AG09309 (cell line): ENCODE data around the gene SIX4.

Source experiments
- DNase-seq: peaks from one replicate; pipeline ENCODE4 v3.0.0-alpha.2; 2010; ENCODE audit warnings: low read depth
- H3K4me3 ChIP-seq: 2 replicates; pipeline ENCODE4 v1.5.1; 2011; ENCODE audit warnings: mild to moderate bottlenecking, low read depth, low read length, moderate library complexity; ENCODE audit not compliant: control insufficient read depth
- TF ChIP-seq, protein P1 (sequence below): IDR thresholded peaks from 2 replicates; pipeline ENCODE4 v1.5.1; 2011; ENCODE audit warnings: mild to moderate bottlenecking, low read depth, low read length, inconsistent platforms; ENCODE audit not compliant: insufficient read depth, control insufficient read depth; ENCODE audit errors: missing control alignments

The SIX4 gene

GRCh38 chr14:60670989-60671388, 53.2 kb downstream of the SIX4 start:
- TF ChIP-seq, protein P1, sequence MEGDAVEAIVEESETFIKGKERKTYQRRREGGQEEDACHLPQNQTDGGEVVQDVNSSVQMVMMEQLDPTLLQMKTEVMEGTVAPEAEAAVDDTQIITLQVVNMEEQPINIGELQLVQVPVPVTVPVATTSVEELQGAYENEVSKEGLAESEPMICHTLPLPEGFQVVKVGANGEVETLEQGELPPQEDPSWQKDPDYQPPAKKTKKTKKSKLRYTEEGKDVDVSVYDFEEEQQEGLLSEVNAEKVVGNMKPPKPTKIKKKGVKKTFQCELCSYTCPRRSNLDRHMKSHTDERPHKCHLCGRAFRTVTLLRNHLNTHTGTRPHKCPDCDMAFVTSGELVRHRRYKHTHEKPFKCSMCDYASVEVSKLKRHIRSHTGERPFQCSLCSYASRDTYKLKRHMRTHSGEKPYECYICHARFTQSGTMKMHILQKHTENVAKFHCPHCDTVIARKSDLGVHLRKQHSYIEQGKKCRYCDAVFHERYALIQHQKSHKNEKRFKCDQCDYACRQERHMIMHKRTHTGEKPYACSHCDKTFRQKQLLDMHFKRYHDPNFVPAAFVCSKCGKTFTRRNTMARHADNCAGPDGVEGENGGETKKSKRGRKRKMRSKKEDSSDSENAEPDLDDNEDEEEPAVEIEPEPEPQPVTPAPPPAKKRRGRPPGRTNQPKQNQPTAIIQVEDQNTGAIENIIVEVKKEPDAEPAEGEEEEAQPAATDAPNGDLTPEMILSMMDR = no peak
- no peak overlapping the region for H3K4me3 ChIP-seq
- DNase-seq = no peak

GRCh38 chr14:60668431-60669112, 55.6 kb downstream of the SIX4 start:
- H3K4me3 ChIP-seq = no peak overlapping the region
- TF ChIP-seq, protein P1 = no peak
- DNase-seq = no peak

DNA sequence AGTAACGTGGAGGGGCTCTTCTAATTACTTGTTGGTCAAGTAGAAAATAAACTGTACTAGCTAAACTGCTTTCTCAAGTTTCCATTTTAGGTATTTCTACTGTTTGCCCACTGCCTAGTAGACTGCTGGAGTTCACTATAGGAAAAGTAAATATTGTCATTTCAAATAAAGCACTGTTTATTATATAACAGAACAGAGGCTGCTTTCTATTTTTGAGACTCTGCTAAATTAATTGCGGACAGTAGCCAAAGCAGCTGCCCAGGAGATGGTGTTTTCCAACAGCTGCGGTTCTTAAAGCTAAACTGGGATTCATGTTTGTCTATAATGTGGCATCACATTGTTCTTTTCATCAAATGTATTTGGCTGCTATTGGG, 59.0 kb downstream of the SIX4 start:
- H3K4me3 ChIP-seq = no peak overlapping the region
- no peak for DNase-seq
- TF ChIP-seq, protein P1 = no peak

DNA sequence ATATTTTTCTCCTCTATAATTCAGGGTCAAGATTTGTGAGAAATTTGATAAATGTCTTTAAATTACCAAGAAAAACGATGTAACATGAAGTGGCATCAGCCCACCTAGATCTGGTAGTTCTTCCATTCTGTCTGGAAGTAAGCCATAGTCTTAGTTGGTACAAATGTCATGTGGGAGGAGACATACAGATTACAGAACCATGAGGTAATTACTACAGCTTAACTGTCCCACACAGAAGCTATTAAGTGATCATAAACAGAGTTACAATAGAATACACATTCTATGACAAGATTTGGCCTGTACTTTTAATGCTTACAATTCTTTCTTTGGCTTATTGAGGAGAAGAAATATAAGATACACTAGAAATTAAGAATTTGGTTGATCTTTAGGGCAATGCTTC, 61.2 kb downstream of the SIX4 start:
- H3K4me3 ChIP-seq = no peak overlapping the region
- TF ChIP-seq, protein P1 = no peak
- DNase-seq = no peak

DNA sequence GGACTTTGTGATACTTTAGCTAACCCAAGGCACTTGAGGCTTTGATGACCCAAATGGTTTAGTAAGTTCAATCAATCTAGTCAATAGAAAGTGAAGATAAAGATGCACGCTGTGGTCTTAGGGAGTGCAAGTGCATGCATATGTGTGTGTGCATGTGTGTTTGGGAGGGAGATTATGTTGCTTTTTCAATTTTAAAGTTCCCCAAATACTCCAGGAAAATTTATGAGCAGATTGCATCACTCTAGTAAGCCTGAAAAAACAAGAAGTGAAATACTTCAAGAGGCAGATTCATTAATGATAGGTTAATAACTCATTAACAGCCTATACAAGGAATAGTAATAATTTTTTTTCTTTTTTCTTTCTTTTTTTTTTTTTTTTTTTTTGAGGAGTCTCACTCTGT, 62.4 kb downstream of the SIX4 start:
- TF ChIP-seq, protein P1 = no peak
- no peak for DNase-seq
- H3K4me3 ChIP-seq = no peak overlapping the region
